WTC11 (cell line): ENCODE data around the gene ZKSCAN7. TPM values are rescaled to one million over a fixed set of nuclear protein-coding genes. Genes with fewer than 3 reads are reported as not detected.

Source experiments
- ATAC-seq: fragments of 200-7000 bp; cut with Tn5 transposase; 2 replicates; pipeline ENCODE4 v1.10.0; 2021; ENCODE audit warnings: mild to moderate bottlenecking, moderate library complexity
- CTCF ChIA-PET: fragments of 300-600 bp; sonication (Branson Sonifier 250); formaldehyde crosslinking; loops from one replicate; lab custom pipeline; 2021; ENCODE audit warnings: antibody characterized with exemption; lab: Charles Lee
- POLR2A ChIA-PET: fragments of 350-600 bp; sonication (Branson Sonifier 250); formaldehyde crosslinking; loops from one replicate; lab custom pipeline; 2021; ENCODE audit warnings: antibody characterized with exemption; lab: Charles Lee
- DNase-seq: peaks from one replicate; pipeline ENCODE4 v3.0.0; 2021; ENCODE audit warnings: low spot score
- H3K27ac Mint-ChIP-seq: 2 replicates; pipeline ENCODE4 v1.8.0; 2021; ENCODE audit warnings: mixed read lengths
- H3K27me3 Mint-ChIP-seq: 2 replicates; pipeline ENCODE4 v1.8.0; 2021; ENCODE audit warnings: low read depth, mild to moderate bottlenecking, moderate library complexity, mixed read lengths
- H3K36me3 Mint-ChIP-seq: 2 replicates; pipeline ENCODE4 v1.8.0; 2021; ENCODE audit warnings: mixed read lengths
- H3K4me1 Mint-ChIP-seq: 2 replicates; pipeline ENCODE4 v1.8.0; 2022; ENCODE audit warnings: mixed read lengths
- H3K4me3 Mint-ChIP-seq: 2 replicates; pipeline ENCODE4 v1.8.0; 2021; ENCODE audit warnings: mild to moderate bottlenecking, moderate library complexity, mixed read lengths
- H3K9me3 Mint-ChIP-seq: 2 replicates; pipeline ENCODE4 v1.8.0; 2021; ENCODE audit warnings: mixed read lengths
- CBFB ChIP-seq: sonication (generic); formaldehyde crosslinking; IDR thresholded peaks from 2 replicates; pipeline ENCODE4 v1.8.1; 2022; ENCODE audit warnings: mild to moderate bottlenecking, low read depth, missing genetic modification reagents
- CREB1 ChIP-seq: sonication (generic); formaldehyde crosslinking; IDR thresholded peaks from 2 replicates; pipeline ENCODE4 v1.8.0; 2023; ENCODE audit warnings: mild to moderate bottlenecking, missing genetic modification reagents
- IRF2 ChIP-seq: sonication (generic); formaldehyde crosslinking; IDR thresholded peaks from 2 replicates; pipeline ENCODE4 v1.8.0; 2022; ENCODE audit warnings: low read depth, missing genetic modification reagents, borderline replicate concordance
- MYBL2 ChIP-seq: sonication (generic); formaldehyde crosslinking; IDR thresholded peaks from 2 replicates; pipeline ENCODE4 v1.8.1; 2023; ENCODE audit warnings: mild to moderate bottlenecking, moderate library complexity, missing genetic modification reagents
- NFYB ChIP-seq: sonication (generic); formaldehyde crosslinking; conservative IDR thresholded peaks from 2 replicates; pipeline ENCODE4 v1.8.0; 2022; ENCODE audit warnings: low read depth, missing genetic modification reagents
- SMAD3 ChIP-seq: sonication (generic); formaldehyde crosslinking; IDR thresholded peaks from 2 replicates; pipeline ENCODE4 v1.8.0; 2022; ENCODE audit warnings: missing genetic modification reagents, mild to moderate bottlenecking, borderline replicate concordance
- SOX15 ChIP-seq: fragments of 250-450 bp; sonication (Bioruptor Pico); IDR thresholded peaks from 2 replicates; pipeline ENCODE4 v1.9.0; 2021; ENCODE audit warnings: mild to moderate bottlenecking
- ZNF396 ChIP-seq: fragments of 250-450 bp; sonication (Bioruptor Pico); IDR thresholded peaks from 2 replicates; pipeline ENCODE4 v1.8.0; 2021; ENCODE audit warnings: mild to moderate bottlenecking, moderate library complexity, borderline replicate concordance
- ZNF416 ChIP-seq: fragments of 250-450 bp; sonication (Bioruptor Pico); IDR thresholded peaks from 2 replicates; pipeline ENCODE4 v1.9.0; 2021; ENCODE audit warnings: mild to moderate bottlenecking, inconsistent platforms
- ZNF671 ChIP-seq: fragments of 250-450 bp; sonication (Bioruptor Pico); IDR thresholded peaks from 2 replicates; pipeline ENCODE4 v1.8.0; 2021; ENCODE audit warnings: mild to moderate bottlenecking
- total RNA-seq: library from RNA; stranded (reverse); gene quantifications from 3 replicates; pipeline ENCODE4 v1.2.3, GENCODE V29; 2021
- TF ChIP-seq, protein P1 (sequence below): fragments of 250-450 bp; sonication (Bioruptor Pico); IDR thresholded peaks from 2 replicates; pipeline ENCODE4 v1.9.0; 2021; ENCODE audit warnings: moderate library complexity, mild to moderate bottlenecking, inconsistent platforms, borderline replicate concordance
- TF ChIP-seq, protein P2 (sequence below): sonication (generic); formaldehyde crosslinking; IDR thresholded peaks from 2 replicates; pipeline ENCODE4 v1.8.0; 2022; ENCODE audit warnings: mild to moderate bottlenecking, missing genetic modification reagents
- TF ChIP-seq, protein P3 (sequence below): fragments of 250-450 bp; sonication (Bioruptor Pico); conservative IDR thresholded peaks from 2 replicates; pipeline ENCODE4 v1.9.0; 2021; ENCODE audit warnings: mild to moderate bottlenecking
- TF ChIP-seq, protein P4 (sequence below): sonication (generic); formaldehyde crosslinking; IDR thresholded peaks from 2 replicates; pipeline ENCODE4 v1.8.1; 2023; ENCODE audit warnings: mild to moderate bottlenecking, missing genetic modification reagents, moderate library complexity
- TF ChIP-seq, protein P5 (sequence below): sonication (generic); formaldehyde crosslinking; IDR thresholded peaks from 2 replicates; pipeline ENCODE4 v1.8.0; 2022; ENCODE audit warnings: missing genetic modification reagents
- TF ChIP-seq, protein P6 (sequence below): sonication (generic); formaldehyde crosslinking; IDR thresholded peaks from 2 replicates; pipeline ENCODE4 v1.8.1; 2023; ENCODE audit warnings: mild to moderate bottlenecking, missing genetic modification reagents, borderline replicate concordance
- TF ChIP-seq, protein P7 (sequence below): sonication (generic); formaldehyde crosslinking; IDR thresholded peaks from 2 replicates; pipeline ENCODE4 v1.8.1; 2022; ENCODE audit warnings: mild to moderate bottlenecking, moderate library complexity, missing genetic modification reagents
- TF ChIP-seq, protein P8 (sequence below): sonication (generic); formaldehyde crosslinking; IDR thresholded peaks from 2 replicates; pipeline ENCODE4 v1.8.1; 2023; ENCODE audit warnings: mild to moderate bottlenecking, moderate library complexity, missing genetic modification reagents
- TF ChIP-seq, protein P9 (sequence below): fragments of 200-600 bp; IDR thresholded peaks from 2 replicates; pipeline ENCODE4 v1.8.0; 2022; ENCODE audit warnings: antibody characterized with exemption

The ZKSCAN7 gene
- total RNA-seq, 1 experiment from 2014 or later: 9.4 TPM

DNA sequence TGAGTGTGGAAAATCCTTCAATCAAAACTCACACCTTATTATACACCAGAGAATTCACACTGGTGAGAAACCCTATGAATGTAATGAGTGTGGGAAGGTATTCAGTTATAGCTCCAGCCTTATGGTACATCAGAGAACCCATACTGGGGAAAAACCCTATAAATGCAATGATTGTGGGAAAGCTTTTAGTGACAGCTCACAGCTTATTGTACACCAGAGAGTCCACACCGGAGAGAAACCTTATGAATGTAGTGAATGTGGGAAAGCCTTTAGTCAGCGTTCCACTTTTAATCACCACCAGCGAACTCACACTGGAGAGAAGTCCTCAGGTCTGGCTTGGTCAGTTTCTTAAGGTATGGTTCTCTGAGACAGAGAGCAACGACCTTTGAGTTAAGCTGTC, 16.0 kb downstream of the ZKSCAN7 start (continued):
- TF ChIP-seq, protein P1, sequence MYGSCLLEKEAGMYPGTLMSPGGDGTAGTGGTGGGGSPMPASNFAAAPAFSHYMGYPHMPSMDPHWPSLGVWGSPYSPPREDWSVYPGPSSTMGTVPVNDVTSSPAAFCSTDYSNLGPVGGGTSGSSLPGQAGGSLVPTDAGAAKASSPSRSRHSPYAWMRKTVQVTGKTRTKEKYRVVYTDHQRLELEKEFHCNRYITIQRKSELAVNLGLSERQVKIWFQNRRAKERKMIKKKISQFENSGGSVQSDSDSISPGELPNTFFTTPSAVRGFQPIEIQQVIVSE: no peak
- TF ChIP-seq, protein P2, sequence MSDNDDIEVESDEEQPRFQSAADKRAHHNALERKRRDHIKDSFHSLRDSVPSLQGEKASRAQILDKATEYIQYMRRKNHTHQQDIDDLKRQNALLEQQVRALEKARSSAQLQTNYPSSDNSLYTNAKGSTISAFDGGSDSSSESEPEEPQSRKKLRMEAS (CRISPR knock-in tag): no peak
- no peak for TF ChIP-seq ZNF396 (CRISPR knock-in tag)
- TF ChIP-seq, protein P3, sequence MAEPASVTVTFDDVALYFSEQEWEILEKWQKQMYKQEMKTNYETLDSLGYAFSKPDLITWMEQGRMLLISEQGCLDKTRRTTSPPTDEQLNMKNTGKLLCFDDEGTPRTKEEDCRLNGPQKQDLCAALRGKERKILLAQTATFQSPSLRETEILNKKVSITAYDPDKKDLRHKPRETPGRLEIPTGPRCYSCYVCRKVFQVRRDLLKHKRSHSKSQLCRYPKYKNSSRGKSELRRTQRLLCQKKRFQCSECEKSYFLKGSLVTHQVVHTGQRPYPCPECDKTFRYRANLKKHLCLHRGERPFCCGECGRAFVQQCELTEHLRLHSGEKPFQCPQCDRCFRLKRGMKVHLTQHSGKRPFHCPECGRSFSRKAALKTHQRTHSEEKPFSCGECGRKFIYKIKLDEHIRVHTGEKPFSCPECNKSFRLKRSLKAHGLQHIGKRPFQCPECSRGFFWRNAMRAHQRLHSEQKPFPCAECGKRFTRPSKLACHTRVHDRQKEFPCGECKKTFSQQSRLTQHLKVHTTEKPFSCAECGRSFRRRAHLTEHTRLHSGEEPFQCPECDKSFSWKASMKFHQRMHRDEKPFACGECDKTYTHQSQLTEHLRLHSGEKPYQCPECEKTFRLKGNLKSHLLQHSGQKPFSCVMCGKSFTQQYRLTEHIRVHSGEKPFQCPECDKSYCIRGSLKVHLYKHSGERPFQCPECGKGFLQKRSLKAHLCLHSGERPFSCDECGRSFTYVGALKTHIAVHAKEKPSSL (CRISPR knock-in tag): no peak
- TF ChIP-seq ZNF671 (CRISPR knock-in tag): no peak
- TF ChIP-seq, protein P4, sequence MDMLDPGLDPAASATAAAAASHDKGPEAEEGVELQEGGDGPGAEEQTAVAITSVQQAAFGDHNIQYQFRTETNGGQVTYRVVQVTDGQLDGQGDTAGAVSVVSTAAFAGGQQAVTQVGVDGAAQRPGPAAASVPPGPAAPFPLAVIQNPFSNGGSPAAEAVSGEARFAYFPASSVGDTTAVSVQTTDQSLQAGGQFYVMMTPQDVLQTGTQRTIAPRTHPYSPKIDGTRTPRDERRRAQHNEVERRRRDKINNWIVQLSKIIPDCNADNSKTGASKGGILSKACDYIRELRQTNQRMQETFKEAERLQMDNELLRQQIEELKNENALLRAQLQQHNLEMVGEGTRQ: no peak
- TF ChIP-seq, all 79 proteins: peak for 0

DNA sequence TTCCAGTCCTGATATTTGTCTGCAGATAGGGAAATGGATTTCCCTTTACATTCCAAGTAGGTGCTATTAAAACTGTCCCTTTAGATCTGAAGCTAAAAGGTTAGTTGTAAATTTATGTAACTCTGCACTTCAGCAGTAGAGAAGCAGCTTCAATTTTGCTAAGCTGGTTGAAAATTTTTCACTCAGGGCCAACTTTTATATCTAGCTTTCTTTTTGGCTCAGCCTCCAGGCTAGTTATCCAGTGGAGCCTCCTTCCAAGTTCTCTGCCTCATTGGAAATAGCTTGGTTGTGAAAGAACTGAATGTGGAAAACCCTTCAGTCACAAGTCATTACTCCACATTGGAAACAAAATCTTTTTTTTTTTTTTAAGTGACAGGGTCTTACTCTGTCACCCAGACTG, 21.6 kb downstream of the ZKSCAN7 start:
- Mint-ChIP-seq H3K4me3 (no peak overlapping the region), H3K27me3 (peaks cover 6% of the 10 kb centered on the region; the same call in 1 of the 2 replicates), H3K9me3 (peaks cover 5% of the 10 kb centered on the region; the same call in 1 of the 2 replicates), H3K27ac (no peak overlapping the region), H3K4me1 (no peaks in the 10 kb centered on the region), H3K36me3 (peaks cover 24% of the 10 kb centered on the region)
- ChIA-PET POLR2A (no interaction called here), CTCF (no interaction called here)
- ATAC-seq: no peak
- no peak for DNase-seq
- TF ChIP-seq, protein P5, sequence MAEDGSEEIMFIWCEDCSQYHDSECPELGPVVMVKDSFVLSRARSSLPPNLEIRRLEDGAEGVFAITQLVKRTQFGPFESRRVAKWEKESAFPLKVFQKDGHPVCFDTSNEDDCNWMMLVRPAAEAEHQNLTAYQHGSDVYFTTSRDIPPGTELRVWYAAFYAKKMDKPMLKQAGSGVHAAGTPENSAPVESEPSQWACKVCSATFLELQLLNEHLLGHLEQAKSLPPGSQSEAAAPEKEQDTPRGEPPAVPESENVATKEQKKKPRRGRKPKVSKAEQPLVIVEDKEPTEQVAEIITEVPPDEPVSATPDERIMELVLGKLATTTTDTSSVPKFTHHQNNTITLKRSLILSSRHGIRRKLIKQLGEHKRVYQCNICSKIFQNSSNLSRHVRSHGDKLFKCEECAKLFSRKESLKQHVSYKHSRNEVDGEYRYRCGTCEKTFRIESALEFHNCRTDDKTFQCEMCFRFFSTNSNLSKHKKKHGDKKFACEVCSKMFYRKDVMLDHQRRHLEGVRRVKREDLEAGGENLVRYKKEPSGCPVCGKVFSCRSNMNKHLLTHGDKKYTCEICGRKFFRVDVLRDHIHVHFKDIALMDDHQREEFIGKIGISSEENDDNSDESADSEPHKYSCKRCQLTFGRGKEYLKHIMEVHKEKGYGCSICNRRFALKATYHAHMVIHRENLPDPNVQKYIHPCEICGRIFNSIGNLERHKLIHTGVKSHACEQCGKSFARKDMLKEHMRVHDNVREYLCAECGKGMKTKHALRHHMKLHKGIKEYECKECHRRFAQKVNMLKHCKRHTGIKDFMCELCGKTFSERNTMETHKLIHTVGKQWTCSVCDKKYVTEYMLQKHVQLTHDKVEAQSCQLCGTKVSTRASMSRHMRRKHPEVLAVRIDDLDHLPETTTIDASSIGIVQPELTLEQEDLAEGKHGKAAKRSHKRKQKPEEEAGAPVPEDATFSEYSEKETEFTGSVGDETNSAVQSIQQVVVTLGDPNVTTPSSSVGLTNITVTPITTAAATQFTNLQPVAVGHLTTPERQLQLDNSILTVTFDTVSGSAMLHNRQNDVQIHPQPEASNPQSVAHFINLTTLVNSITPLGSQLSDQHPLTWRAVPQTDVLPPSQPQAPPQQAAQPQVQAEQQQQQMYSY (CRISPR knock-in tag): no peak
- TF ChIP-seq ZNF416 (no peak), IRF2 (CRISPR knock-in tag) (no peak), MYBL2 (no peak), NFYB (no peak), SOX15 (CRISPR knock-in tag) (no peak), CREB1 (CRISPR knock-in tag) (no peak), ZNF671 (CRISPR knock-in tag) (no peak), SMAD3 (CRISPR knock-in tag) (no peak), CBFB (no peak)
- TF ChIP-seq, protein P6, sequence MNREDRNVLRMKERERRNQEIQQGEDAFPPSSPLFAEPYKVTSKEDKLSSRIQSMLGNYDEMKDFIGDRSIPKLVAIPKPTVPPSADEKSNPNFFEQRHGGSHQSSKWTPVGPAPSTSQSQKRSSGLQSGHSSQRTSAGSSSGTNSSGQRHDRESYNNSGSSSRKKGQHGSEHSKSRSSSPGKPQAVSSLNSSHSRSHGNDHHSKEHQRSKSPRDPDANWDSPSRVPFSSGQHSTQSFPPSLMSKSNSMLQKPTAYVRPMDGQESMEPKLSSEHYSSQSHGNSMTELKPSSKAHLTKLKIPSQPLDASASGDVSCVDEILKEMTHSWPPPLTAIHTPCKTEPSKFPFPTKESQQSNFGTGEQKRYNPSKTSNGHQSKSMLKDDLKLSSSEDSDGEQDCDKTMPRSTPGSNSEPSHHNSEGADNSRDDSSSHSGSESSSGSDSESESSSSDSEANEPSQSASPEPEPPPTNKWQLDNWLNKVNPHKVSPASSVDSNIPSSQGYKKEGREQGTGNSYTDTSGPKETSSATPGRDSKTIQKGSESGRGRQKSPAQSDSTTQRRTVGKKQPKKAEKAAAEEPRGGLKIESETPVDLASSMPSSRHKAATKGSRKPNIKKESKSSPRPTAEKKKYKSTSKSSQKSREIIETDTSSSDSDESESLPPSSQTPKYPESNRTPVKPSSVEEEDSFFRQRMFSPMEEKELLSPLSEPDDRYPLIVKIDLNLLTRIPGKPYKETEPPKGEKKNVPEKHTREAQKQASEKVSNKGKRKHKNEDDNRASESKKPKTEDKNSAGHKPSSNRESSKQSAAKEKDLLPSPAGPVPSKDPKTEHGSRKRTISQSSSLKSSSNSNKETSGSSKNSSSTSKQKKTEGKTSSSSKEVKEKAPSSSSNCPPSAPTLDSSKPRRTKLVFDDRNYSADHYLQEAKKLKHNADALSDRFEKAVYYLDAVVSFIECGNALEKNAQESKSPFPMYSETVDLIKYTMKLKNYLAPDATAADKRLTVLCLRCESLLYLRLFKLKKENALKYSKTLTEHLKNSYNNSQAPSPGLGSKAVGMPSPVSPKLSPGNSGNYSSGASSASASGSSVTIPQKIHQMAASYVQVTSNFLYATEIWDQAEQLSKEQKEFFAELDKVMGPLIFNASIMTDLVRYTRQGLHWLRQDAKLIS: no peak
- TF ChIP-seq, protein P7, sequence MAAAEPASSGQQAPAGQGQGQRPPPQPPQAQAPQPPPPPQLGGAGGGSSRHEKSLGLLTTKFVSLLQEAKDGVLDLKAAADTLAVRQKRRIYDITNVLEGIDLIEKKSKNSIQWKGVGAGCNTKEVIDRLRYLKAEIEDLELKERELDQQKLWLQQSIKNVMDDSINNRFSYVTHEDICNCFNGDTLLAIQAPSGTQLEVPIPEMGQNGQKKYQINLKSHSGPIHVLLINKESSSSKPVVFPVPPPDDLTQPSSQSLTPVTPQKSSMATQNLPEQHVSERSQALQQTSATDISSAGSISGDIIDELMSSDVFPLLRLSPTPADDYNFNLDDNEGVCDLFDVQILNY (CRISPR knock-in tag): no peak
- TF ChIP-seq, protein P8, sequence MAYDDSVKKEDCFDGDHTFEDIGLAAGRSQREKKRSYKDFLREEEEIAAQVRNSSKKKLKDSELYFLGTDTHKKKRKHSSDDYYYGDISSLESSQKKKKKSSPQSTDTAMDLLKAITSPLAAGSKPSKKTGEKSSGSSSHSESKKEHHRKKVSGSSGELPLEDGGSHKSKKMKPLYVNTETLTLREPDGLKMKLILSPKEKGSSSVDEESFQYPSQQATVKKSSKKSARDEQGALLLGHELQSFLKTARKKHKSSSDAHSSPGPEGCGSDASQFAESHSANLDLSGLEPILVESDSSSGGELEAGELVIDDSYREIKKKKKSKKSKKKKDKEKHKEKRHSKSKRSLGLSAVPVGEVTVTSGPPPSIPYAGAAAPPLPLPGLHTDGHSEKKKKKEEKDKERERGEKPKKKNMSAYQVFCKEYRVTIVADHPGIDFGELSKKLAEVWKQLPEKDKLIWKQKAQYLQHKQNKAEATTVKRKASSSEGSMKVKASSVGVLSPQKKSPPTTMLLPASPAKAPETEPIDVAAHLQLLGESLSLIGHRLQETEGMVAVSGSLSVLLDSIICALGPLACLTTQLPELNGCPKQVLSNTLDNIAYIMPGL (CRISPR knock-in tag): no peak
- TF ChIP-seq, protein P9, sequence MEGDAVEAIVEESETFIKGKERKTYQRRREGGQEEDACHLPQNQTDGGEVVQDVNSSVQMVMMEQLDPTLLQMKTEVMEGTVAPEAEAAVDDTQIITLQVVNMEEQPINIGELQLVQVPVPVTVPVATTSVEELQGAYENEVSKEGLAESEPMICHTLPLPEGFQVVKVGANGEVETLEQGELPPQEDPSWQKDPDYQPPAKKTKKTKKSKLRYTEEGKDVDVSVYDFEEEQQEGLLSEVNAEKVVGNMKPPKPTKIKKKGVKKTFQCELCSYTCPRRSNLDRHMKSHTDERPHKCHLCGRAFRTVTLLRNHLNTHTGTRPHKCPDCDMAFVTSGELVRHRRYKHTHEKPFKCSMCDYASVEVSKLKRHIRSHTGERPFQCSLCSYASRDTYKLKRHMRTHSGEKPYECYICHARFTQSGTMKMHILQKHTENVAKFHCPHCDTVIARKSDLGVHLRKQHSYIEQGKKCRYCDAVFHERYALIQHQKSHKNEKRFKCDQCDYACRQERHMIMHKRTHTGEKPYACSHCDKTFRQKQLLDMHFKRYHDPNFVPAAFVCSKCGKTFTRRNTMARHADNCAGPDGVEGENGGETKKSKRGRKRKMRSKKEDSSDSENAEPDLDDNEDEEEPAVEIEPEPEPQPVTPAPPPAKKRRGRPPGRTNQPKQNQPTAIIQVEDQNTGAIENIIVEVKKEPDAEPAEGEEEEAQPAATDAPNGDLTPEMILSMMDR: no peak
